Subcutaneous adipose tissue (tissue), 4 donors: Measurements from ENCODE around the gene PIK3CA. TPM values are rescaled to one million over a fixed set of nuclear protein-coding genes. Genes with fewer than 3 reads are reported as not detected.

Experiments used
- CTCF ChIP-seq: fragments of 450-650 bp; IDR thresholded peaks from one replicate; pipeline ENCODE4 v1.5.1; 2016; ENCODE audit warnings: low read depth, mild to moderate bottlenecking, control low read depth, antibody characterized with exemption, moderate library complexity
- total RNA-seq, 4 donors: library from RNA; depleted of rRNA; stranded (reverse); fragments of >200 nt; gene quantifications; one replicate each; pipeline ENCODE4 v1.1.0, GENCODE V29; 2016

The PIK3CA gene
- total RNA-seq, 4 donors from 2014 or later = 45.2 to 81.7 (median 61.3) TPM

- TF ChIP-seq CTCF = no peak
Measured at GRCh38 chr3:179184826-179185225, 36.7 kb downstream of the PIK3CA start.

GRCh38 chr3:179186426-179186825, 38.3 kb downstream of the PIK3CA start:
- no peak for TF ChIP-seq CTCF

- TF ChIP-seq CTCF = no peak
Measured at GRCh38 chr3:179189759-179190158, 41.6 kb downstream of the PIK3CA start.

- TF ChIP-seq CTCF = no peak
Measured at GRCh38 chr3:179190581-179190980, 42.4 kb downstream of the PIK3CA start.

- TF ChIP-seq CTCF = no peak
Measured at GRCh38 chr3:179192542-179192941, 44.4 kb downstream of the PIK3CA start.

GRCh38 chr3:179194931-179195330, 46.8 kb downstream of the PIK3CA start:
- TF ChIP-seq CTCF = no peak

GRCh38 chr3:179196098-179196497, 47.9 kb downstream of the PIK3CA start:
- no peak for TF ChIP-seq CTCF
